Urothelium cell line (cell line): Measurements from ENCODE around the gene CCND1.
A peak's percentile ranks its signal among the peaks of the same experiment; 100 is the strongest.

Experiments
- DNase-seq: peaks from one replicate; pipeline ENCODE4 v3.0.0; 2011; ENCODE audit warnings: low spot score, mixed read lengths
- FAIRE-seq: peaks from 2 replicates; lab custom pipeline; 2011; peaks lifted over from hg19 to GRCh38; lab: Jason Lieb, UNC

CCND1 gene

DNA sequence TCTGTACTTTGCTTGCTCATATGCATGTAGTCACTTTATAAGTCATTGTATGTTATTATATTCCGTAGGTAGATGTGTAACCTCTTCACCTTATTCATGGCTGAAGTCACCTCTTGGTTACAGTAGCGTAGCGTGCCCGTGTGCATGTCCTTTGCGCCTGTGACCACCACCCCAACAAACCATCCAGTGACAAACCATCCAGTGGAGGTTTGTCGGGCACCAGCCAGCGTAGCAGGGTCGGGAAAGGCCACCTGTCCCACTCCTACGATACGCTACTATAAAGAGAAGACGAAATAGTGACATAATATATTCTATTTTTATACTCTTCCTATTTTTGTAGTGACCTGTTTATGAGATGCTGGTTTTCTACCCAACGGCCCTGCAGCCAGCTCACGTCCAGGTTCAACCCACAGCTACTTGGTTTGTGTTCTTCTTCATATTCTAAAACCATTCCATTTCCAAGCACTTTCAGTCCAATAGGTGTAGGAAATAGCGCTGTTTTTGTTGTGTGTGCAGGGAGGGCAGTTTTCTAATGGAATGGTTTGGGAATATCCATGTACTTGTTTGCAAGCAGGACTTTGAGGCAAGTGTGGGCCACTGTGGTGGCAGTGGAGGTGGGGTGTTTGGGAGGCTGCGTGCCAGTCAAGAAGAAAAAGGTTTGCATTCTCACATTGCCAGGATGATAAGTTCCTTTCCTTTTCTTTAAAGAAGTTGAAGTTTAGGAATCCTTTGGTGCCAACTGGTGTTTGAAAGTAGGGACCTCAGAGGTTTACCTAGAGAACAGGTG, 11.1 kb downstream of the CCND1 start:
- FAIRE-seq = peak; percentile 61
- no peak for DNase-seq

DNA sequence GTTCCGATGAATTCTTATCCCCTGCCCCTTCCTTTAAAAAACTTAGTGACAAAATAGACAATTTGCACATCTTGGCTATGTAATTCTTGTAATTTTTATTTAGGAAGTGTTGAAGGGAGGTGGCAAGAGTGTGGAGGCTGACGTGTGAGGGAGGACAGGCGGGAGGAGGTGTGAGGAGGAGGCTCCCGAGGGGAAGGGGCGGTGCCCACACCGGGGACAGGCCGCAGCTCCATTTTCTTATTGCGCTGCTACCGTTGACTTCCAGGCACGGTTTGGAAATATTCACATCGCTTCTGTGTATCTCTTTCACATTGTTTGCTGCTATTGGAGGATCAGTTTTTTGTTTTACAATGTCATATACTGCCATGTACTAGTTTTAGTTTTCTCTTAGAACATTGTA, 12.0 kb downstream of the CCND1 start:
- FAIRE-seq = no peak

DNA sequence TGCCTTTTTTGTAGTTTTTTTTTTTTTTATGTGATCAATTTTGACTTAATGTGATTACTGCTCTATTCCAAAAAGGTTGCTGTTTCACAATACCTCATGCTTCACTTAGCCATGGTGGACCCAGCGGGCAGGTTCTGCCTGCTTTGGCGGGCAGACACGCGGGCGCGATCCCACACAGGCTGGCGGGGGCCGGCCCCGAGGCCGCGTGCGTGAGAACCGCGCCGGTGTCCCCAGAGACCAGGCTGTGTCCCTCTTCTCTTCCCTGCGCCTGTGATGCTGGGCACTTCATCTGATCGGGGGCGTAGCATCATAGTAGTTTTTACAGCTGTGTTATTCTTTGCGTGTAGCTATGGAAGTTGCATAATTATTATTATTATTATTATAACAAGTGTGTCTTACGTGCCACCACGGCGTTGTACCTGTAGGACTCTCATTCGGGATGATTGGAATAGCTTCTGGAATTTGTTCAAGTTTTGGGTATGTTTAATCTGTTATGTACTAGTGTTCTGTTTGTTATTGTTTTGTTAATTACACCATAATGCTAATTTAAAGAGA, 12.5 kb downstream of the CCND1 start:
- FAIRE-seq (no peak), DNase-seq (no peak)

More for the DNA sequence above, 12.0 kb downstream of the CCND1 start:
- DNase-seq = no peak

DNA sequence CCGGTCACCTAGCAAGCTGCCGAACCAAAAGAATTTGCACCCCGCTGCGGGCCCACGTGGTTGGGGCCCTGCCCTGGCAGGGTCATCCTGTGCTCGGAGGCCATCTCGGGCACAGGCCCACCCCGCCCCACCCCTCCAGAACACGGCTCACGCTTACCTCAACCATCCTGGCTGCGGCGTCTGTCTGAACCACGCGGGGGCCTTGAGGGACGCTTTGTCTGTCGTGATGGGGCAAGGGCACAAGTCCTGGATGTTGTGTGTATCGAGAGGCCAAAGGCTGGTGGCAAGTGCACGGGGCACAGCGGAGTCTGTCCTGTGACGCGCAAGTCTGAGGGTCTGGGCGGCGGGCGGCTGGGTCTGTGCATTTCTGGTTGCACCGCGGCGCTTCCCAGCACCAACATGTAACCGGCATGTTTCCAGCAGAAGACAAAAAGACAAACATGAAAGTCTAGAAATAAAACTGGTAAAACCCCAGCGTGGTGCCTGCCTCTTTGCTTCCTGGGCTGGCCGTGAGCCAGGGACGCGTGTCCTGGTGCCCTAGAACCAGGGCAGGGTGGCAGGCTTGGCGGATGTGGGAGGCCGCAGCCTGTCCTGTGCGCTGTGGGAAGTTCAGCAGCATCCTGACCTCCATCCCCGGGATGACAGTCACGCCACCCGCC, 13.2 kb downstream of the CCND1 start:
- DNase-seq (no peak), FAIRE-seq (no peak)

DNA sequence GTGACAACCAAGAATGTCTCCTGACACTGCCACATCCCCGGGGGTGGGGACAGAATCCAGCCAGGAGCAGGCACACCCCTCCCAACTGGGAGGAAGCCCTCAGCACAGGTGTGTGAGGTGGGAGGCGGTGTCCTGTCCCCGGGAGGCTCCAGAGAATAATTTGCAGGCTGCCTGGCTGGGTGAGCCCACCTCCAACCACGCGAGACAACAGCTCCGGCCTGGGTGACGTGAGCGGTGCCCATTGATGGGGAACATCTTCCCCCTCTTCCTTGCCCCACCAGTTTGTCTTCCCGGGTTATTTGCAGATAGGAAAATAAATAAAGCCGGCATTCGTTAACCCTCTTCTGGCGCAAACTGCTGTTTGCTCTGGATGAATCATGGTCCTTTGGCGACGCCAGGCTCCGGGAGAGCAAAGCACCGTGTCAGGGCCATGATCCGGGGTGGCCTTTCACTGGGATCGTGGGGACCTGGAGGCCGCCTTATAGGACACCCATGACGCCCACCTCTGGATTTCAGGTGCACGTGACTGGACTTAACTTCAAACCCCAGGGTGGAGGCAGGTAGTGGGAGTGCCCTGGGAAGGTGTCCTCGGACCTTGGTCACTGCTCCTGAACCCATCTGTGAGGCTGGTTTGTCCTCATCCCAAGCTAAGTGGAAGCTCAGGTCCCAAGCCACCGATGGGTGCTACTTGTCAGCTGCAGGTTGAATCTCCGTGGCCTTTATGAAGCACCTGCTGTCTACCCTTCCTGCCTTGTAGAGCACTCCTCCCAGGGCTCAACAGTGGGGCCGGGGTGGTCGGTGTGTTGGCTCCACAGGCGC, 13.9 kb downstream of the CCND1 start:
- no peak for DNase-seq
- peak; percentile 20 for FAIRE-seq

DNA sequence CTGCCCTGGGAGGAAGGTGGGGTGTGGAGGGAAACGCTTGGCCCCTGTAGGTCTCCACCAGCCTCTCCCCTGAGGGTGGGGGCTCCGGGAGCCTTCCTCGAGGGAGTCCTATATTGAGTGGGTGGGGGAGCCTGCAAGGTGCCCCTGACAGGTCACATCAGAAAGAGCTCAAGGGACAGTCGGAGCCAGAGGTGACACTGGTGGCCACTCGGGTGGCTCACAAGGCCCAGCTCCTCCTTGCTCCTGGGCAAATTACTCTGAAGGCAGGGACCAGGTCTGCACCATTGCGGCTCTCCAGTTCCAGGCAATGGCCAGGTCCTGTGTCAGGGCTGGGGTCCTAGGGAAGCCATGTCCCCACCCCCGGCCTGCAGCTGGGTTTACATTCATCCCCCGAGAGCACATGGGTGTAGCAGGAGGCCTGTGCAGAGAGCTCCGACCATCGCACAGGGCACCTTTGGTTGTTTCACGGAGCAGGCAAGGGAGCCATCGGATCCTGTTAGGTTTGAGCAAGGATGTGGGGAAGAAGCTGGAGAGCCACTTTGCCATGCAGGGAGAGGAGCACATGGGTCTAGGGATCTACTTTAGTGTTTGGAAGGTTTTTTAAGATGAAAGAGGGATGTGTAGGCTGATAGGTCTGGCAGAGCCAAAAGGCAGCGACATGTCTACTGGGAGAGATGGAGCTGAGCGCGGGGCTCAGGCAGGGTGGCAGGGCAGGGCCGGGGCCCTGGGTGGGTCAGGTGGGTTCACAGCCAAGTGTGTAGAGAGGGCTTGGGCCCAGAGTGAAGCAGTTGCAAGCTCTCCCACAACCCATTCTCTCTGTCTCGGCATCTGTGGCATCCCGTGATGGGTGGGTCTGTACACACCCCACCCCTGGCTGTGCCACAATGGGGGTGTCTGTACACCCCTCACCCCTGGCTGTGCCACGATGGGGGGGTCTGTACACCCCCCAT, 14.8 kb downstream of the CCND1 start:
- FAIRE-seq = no peak
- DNase-seq = no peak

DNA sequence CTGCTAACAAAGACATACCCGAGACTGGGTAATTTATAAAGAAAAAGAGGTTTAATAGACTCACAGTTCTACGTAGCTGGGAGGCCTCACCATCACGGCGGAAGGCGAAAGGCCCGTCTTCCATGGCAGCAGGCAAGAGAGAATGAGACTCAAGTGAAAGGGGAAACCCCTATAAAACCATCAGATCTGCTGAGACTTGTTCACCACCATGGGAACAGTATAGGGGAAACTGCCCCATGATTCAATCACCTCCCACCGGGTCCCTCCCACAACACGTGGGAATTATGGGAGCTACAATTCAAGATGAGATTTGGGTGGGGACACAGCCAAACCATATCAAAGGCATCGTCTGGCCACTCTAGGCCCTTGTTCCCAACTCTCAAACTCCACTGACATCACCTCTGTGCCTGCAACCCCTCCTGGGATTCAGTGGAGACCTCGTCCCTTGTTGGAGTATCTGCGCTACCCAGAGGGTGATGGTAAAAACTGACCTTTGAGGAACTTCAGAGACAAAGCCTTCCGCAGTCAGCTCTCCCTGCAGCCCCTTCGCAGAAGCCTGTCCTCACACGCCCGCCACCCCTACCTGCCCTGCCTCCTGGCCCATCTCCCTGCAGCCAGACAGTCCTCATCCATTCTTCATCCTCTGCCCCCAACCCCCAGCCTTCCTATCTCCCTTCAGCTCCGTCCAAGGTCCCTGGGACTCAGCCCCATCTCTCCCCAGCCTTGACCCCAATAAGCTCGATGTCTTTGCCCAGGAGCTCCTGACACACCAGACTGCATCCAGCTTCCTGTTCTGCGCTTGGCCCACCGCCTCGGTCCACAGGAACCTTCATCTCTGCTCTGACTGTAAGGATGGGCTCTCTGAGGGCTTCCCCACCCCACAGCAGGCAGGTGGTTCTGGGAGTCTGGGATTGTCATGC, 15.8 kb downstream of the CCND1 start:
- DNase-seq = no peak
- no peak for FAIRE-seq

DNA sequence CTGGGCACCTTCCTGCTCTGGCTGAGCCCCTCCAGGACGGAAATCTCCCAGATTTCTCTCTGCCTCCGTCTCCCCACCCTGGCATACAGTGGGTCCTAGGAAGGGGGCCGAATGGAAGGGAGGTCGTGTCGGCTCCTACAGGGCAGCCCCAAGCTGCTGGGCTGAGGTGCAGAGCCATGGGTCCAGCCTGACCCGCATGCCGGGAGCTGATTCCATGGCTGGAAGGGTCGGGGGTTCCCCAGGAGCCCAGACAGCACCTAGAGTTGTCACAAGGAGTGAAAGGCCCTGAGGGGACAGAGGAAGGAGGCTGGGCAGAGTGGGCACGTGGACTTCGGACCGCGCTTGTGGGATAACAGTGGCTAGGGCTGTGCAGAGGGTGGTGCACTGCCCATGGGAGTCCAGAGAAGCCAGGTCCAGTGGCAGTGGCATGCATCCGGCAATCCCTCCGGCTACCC, 16.5 kb downstream of the CCND1 start:
- FAIRE-seq = no peak
- DNase-seq = no peak

DNA sequence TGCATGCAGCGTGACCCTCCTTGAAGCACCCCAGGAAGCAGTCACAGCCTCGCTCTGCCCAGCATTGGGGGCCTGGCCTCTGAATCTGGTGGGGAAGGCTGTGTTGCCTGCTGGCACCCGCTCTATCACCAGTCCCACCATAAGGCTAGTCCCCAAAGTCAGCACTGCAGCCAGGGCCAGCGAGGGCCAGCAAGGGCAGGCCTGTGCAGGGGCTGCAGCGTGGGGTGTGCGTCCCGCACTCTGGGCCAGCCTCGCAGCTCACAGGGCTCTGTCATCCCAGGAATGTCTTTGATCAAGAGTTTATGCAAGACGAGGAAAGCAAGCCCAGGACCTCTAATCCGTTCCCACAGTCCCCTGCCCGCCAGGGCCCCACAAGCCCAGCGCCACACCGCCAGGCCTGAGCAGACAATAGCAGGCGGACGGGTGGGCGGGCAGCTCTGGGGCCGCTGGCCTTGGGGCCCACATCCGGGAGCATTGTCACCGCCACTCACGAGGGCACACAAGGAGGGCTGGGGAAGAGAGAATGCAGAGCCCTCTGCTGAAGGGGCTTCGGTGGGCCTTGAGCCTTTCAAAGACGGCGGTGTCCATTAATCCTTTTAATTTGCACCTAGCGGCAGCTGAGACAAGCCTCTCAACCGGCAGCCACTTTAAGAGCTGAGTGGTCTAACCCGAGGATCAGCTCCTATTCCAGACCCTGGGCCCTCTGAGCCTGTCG, 17.1 kb downstream of the CCND1 start:
- no peak for FAIRE-seq
- DNase-seq = no peak

DNA sequence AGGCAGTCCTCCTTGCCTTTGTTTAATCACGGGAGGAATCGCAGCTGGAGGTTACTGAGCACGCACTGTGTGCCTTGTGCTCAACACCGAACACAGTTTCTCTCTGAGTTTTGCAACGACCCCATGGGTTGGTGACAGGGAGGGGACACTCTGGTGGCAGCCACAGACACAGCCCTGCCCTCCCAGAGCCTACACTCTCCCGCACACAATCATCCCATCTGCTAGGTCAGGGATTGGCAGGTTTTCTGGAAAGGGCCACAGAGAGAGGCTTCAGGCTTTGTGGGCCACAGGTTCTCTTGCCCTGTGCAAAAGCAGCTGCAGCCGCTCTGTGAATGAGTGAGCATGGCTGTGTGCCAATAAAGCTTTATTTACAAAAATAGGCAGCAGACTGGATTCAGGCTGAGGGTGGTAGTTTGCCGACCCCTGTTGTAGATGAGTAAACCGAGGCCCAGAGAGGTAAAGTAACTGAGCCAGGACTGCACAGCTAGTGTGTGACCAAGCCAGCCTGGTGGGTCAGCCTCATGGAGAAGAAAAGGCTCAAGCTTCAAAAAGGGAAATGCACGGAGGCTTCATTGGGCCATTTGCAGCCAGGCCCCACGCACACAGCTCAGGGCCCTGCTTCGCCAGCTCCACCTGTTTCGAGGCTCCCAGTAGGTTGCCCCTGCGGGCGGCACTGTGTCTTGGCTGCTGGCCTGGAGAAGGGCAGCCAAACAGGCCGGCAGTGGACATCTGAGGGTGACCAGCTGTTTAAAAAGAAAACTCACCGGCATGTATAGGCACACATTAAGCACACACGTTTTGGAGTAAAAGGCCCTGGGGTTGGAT, 17.9 kb downstream of the CCND1 start:
- no peak for DNase-seq
- no peak for FAIRE-seq

DNA sequence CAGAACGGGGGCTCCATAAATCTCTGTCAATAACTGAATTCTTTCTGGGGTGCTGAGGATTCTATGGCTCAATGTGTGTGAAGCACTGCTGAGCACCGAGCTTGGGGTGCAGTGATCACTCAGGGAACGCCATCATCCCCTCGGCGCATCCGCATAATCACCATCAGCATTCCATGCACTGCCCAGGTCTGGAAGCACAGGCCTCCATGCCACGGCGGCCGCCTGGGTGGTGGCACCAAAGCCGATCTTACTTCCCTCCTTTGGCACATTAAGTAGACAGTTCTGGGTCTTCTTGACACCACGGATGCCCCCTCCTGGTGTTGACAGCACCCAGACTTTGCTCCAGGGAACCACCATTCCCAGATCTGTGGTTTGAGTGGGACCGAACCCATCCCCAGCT, 18.6 kb downstream of the CCND1 start:
- FAIRE-seq (no peak), DNase-seq (no peak)

DNA sequence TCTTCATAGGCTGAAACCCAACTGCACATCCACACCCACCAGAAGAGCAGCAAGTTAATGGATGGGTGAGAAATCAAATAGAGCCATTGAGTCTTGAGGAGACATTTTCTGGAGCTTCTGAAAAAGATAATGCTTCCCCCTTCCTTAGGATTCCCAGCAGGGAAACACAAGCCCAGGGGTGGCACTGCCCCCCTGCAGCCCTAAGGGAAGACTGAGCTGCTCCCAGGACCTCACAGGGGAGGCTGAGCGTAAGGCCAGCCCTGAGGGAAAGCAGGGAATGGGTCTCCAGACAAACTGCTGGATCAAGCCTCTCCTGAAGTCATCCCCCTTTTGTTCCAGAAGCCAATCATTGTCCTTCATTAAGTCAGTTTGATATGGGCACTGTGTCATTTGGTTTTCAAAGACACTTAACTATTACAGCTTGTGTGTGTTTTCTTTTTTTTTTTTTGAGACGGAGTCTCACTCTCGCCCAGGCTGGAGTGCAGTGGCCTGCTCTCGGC, 19.1 kb downstream of the CCND1 start:
- FAIRE-seq = no peak
- no peak for DNase-seq

DNA sequence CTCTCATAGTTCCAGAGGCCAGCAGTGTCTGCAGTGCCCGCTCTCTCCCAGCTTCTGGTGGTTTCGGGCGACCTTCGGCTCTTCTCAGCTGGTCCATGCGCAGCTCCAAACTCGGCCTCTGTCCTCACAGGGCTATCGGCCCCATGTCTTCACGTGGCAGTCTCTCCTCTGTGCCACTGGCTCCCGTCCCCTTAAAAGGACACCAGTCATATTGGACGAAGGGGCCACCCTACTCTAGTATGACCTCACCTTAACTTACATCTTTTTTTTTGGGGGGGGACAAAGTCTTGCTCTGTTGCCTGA, 20.4 kb downstream of the CCND1 start:
- no peak for FAIRE-seq
- no peak for DNase-seq

DNA sequence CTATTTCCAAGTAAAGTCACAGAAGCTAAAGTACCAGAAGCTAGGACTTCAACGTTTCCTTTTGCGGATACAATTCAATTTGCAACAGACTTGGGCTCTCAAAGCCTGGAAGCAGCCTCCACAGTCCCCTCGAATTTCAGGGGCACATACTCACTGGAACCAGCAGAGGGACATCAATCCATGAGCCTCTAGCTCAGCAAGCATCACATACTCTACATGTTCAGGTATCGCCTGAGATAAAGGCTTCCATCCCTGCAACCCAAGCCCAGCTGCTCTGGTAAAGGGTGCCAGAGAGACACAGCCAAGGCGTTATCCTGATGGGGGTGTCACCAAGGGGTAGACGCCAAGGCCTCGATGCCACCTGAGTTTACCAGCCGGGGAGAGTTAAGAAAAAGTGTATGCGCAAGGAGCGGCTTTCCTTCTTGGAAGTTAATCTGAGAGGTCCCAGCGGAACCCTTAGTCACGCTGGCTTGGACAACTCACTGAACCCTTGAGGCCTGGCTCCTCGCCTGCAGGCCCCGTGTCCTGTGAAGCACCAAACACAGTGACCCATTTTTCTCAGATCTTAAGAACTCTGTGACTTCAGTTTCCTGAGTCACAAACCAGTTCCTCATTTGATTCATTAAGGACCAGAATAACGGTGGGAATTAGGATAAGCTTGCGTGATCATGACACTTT, 21.2 kb downstream of the CCND1 start:
- FAIRE-seq (no peak), DNase-seq (no peak)

DNA sequence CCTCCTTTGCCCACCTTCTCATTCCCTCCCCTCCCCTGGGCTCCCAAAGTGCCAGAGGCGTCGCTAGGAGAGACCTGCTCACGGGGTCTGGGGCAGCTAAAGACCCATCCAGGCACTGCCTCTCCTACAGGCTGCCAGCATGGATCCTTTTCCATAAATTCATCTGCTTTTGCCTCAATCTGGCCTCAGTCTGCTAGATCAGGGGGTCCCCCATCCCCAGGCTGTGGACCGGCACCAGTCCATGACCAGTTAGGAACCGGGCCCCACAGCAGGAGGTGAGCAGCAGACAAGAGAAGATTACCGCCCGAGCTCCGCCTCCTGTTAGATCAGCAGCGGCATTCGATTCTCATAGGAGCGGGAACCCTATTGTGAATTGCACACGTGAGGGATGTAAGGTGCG, 21.9 kb downstream of the CCND1 start:
- FAIRE-seq (no peak), DNase-seq (no peak)

DNA sequence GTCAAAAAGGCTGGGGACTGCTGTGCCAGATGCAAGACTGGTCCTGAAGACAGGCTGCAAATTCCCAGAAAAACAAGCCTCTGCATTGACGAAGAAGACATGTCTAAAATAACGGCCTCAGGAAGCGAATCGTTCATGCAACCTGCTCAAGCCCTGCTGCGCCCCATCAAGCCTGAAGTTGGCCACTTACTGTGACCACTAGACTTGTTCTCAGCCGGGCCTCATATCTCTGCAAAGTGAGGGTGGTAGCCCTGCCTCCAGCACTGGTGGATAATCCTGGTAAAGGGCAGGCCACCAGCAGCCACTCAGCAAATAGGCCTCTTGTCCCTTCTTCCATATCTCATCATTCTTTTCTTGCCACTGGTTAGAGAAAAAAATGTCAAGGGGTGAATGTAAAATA, 22.4 kb downstream of the CCND1 start:
- FAIRE-seq (no peak), DNase-seq (no peak)

DNA sequence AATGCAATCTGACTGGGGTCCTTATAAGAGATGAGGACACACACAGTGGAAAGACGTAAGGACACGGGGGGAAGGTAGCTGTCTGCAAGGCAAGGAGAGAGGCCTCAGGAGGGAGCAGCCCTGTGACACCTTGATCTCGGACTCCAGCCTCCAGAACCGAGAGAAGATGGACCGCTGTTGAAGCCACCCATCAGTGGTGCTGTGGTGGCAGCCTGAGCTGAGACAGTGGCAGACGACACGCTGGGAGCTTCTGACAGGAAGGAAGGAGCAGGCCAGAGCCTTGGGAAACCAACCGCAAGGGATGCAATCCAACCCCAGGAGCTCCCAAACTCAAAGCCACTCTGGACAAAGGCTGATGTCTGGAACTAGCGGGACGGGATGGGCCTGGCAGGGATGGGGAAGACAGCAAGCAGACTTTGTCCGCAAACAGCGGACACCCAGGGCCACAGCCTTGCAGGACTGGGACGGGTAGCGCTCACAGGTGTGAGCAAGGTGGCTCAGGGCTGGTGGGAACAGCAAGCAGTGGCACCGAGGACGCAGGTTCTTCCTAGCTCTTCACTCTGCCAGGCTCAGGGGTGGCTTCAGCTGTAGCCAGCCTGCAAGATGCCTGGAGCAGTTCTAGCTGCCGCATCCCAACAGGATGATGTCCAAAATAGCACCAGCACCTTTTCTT, 23.3 kb downstream of the CCND1 start:
- DNase-seq = no peak
- no peak for FAIRE-seq
